Measurements from ENCODE around the gene LPCAT1. TPM values are rescaled to one million over a fixed set of nuclear protein-coding genes. Genes with fewer than 3 reads are reported as not detected.

LPCAT1 gene
- total RNA-seq, 1 experiment from 2014 or later, result 17.1 TPM

- Mint-ChIP-seq H3K4me3 (ENCODE audit: unreplicated experiment) (no peak overlapping the region), H3K27me3 (ENCODE audit: insufficient read depth, unreplicated experiment) (no peaks in the 10 kb centered on the region), H3K4me1 (ENCODE audit: insufficient read depth, unreplicated experiment) (no peaks in the 10 kb centered on the region), H3K36me3 (ENCODE audit: insufficient read depth, unreplicated experiment) (peaks cover 29% of the 10 kb centered on the region), H3K27ac (ENCODE audit: low read depth, unreplicated experiment) (no peak overlapping the region), H3K9me3 (ENCODE audit: unreplicated experiment) (peaks cover 7% of the 10 kb centered on the region)
- POLR2A ChIA-PET, result no interaction called here
- intact Hi-C loops (cut with micrococcal nuclease), result no loop called here
- TF ChIP-seq CTCF (IDR thresholded peaks at IDR 0.05; ENCODE audit: unreplicated experiment), result no peak
- no peak for DNase-seq (ENCODE audit: unreplicated experiment)
- no TSS peak for BruUV-seq (replicated peaks)
- CTCF ChIA-PET, result interaction anchor here (0.7 to 1.4 kb wide), 3 partner anchors 11 to 34 kb away, joined by 3 to 5 read pairs (median 5); no protein-coding TSS in a partner anchor
Measured at GRCh38 chr5:1468629-1469527, 54.9 kb downstream of the LPCAT1 start.

GRCh38 chr5:1468247-1468612, 55.5 kb downstream of the LPCAT1 start:
- no TSS peak for BruUV-seq (replicated peaks)
- Mint-ChIP-seq H3K27ac (ENCODE audit: low read depth, unreplicated experiment) (no peak overlapping the region), H3K9me3 (ENCODE audit: unreplicated experiment) (peaks cover 7% of the 10 kb centered on the region), H3K4me3 (ENCODE audit: unreplicated experiment) (no peak overlapping the region), H3K4me1 (ENCODE audit: insufficient read depth, unreplicated experiment) (no peaks in the 10 kb centered on the region), H3K27me3 (ENCODE audit: insufficient read depth, unreplicated experiment) (no peaks in the 10 kb centered on the region), H3K36me3 (ENCODE audit: insufficient read depth, unreplicated experiment) (peaks cover 34% of the 10 kb centered on the region)
- TF ChIP-seq CTCF (IDR thresholded peaks at IDR 0.05; ENCODE audit: unreplicated experiment), result peak; percentile 15
- ChIA-PET CTCF (interaction anchor here (0.6 to 1.4 kb wide), 5 partner anchors 11 to 177 kb away, joined by 3 to 5 read pairs (median 4); no protein-coding TSS in a partner anchor), POLR2A (no interaction called here)
- intact Hi-C loops (cut with micrococcal nuclease), result no loop called here
- no peak for DNase-seq (ENCODE audit: unreplicated experiment)

GRCh38 chr5:1467341-1468246, 56.2 kb downstream of the LPCAT1 start:
- Mint-ChIP-seq H3K27me3 (ENCODE audit: insufficient read depth, unreplicated experiment) (no peaks in the 10 kb centered on the region), H3K36me3 (ENCODE audit: insufficient read depth, unreplicated experiment) (peaks cover 32% of the 10 kb centered on the region), H3K4me3 (ENCODE audit: unreplicated experiment) (no peak overlapping the region), H3K4me1 (ENCODE audit: insufficient read depth, unreplicated experiment) (no peaks in the 10 kb centered on the region), H3K9me3 (ENCODE audit: unreplicated experiment) (peaks cover 7% of the 10 kb centered on the region), H3K27ac (ENCODE audit: low read depth, unreplicated experiment) (no peak overlapping the region)
- intact Hi-C loops (cut with micrococcal nuclease), result no loop called here
- ChIA-PET CTCF (interaction anchor here (0.6 to 1.4 kb wide), 5 partner anchors 12 to 178 kb away, joined by 3 to 5 read pairs (median 4); no protein-coding TSS in a partner anchor), POLR2A (no interaction called here)
- BruUV-seq (replicated peaks), result no TSS peak
- DNase-seq (ENCODE audit: unreplicated experiment), result no peak
- no peak for TF ChIP-seq CTCF (IDR thresholded peaks at IDR 0.05; ENCODE audit: unreplicated experiment)

All from MCF 10A (cell line).